Transverse colon (tissue), 4 donors: ENCODE measurements around the gene NXPH3. TPM values are rescaled to one million over a fixed set of nuclear protein-coding genes. Genes with fewer than 3 reads are reported as not detected.
"Not testable (repeated sequence)": the region's sequence is repeated elsewhere in the genome, so short reads cannot be mapped to it uniquely, and the experiment has no call there.

Experiments
- DNase-seq: peaks from one replicate; pipeline ENCODE4 v3.0.0-alpha.2; 2019
- H3K27ac ChIP-seq, 4 donors: fragments of 200-600 bp; sonication (generic); 2 replicates each; pipeline ENCODE4 v1.5.1; 2016 to 2018; ENCODE audit warnings: inconsistent platforms in 4 of 4
- H3K27me3 ChIP-seq: fragments of 200-600 bp; sonication (generic); 2 replicates; pipeline ENCODE4 v1.5.1; 2017; ENCODE audit warnings: inconsistent platforms
- H3K36me3 ChIP-seq, 4 donors: fragments of 200-600 bp; sonication (generic); 2 replicates each; pipeline ENCODE4 v1.5.1; 2017 to 2019; ENCODE audit warnings: inconsistent platforms in 4 of 4
- H3K4me1 ChIP-seq, 4 donors: fragments of 200-600 bp; sonication (generic); 2 replicates each; pipeline ENCODE4 v1.5.1; 2017 to 2020; ENCODE audit warnings: inconsistent platforms in 4 of 4
- H3K4me3 ChIP-seq, 4 donors: fragments of 200-600 bp; sonication (generic); 1 replicate in 1 of 4; 2 replicates in 3 of 4; pipeline versions ENCODE4 v1.5.1 to v1.6.1; 2017 to 2019; ENCODE audit warnings: inconsistent platforms in 4 of 4
- H3K9me3 ChIP-seq, 2 donors: fragments of 200-600 bp; sonication (generic); 2 replicates each; pipeline ENCODE4 v1.5.1; 2017 to 2019; ENCODE audit warnings: inconsistent platforms in 2 of 2
- EP300 ChIP-seq: sonication (generic); formaldehyde crosslinking; IDR thresholded peaks from one replicate; pipeline ENCODE4 v1.6.1; 2017; ENCODE audit warnings: antibody characterized with exemption, low read depth
- POLR2A ChIP-seq: fragments of 450-650 bp; IDR thresholded peaks from one replicate; pipeline ENCODE4 v1.6.1; 2016; ENCODE audit warnings: antibody characterized with exemption, mild to moderate bottlenecking, moderate library complexity
- POLR2AphosphoS5 ChIP-seq, 3 donors: sonication (generic); formaldehyde crosslinking; IDR thresholded peaks; one replicate each; pipeline ENCODE4 v1.6.1; 2016; ENCODE audit warnings: antibody characterized with exemption in 3 of 3
- WGBS, 2 donors: methylation state at CpG; one replicate each; pipeline ENCODE4 v1.1.5; 2018; ENCODE audit warnings: low coverage in 1 of 2; 5-methylcytosine and 5-hydroxymethylcytosine counted together
- in situ Hi-C, 4 donors: fragments of 200-750 bp; cut with MboI; loops; one replicate each; pipeline versions ENCODE4 v1.15.0 to v1.15.1; 2017; ENCODE audit warnings: low sequenced_read_pairs in 3 of 4, low pct_ligation_motif_present in 1 of 4, low pct_unique_long_range_greater_than_20kb in 1 of 4
- intact Hi-C: fragments of 100-400 bp; cut with DNase I; formaldehyde crosslinking; loops from one replicate; pipeline ENCODE4 v1.15.1; 2023; ENCODE audit warnings: low total_unique reads
- total RNA-seq, 4 donors: library from RNA; depleted of rRNA; stranded (reverse); fragments of >200 nt; gene quantifications; one replicate each; pipeline ENCODE4 v1.1.0, GENCODE V29; 2016
- TF ChIP-seq, protein P1 (sequence below), 5 experiments: fragments of 200-600 bp in 3 of 5; fragments of 450-650 bp in 2 of 5; sonication (generic) in 3 of 5; IDR thresholded peaks; 1 replicate in 2 of 5; 2 replicates in 3 of 5; pipeline ENCODE4 v1.5.1; 2016 to 2017; ENCODE audit warnings: antibody characterized with exemption in 5 of 5, inconsistent platforms in 3 of 5, mild to moderate bottlenecking in 2 of 5, moderate library complexity in 1 of 5

The NXPH3 gene
- total RNA-seq, 4 donors from 2014 or later, result 0.20 to 4.6 (median 2.6) TPM

DNA sequence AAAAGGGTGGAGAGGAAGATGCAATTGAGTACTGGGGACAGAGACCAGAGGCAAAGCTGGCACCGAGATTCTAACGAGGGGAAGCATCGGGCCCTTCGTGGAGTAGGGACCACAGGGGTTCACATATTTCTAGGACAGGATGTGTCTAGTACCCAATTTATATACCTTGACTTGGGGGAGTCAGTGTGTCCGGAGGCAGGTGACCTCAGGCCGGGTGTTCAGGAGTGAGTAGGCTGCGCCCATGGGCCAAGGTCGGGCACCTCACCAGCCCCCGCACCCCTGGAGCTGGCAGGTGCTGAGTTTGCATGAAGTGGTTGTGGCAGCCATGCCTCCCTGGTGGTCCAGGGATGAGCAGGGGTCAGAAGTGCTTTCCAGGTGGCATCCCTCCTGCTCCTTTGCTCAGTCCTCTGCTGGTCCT lies 8.6 kb upstream of the NXPH3 start:
- H3K27me3 ChIP-seq, result peaks cover 12% of the 10 kb centered on the region
- no peaks in the 10 kb centered on the region for H3K36me3 ChIP-seq
- no peaks in the 10 kb centered on the region for H3K9me3 ChIP-seq
- H3K4me3 ChIP-seq, result no peak overlapping the region
- H3K27ac ChIP-seq, result peak overlapping the region; percentile 62 to 83 (median 72)
- in situ Hi-C loops, result loop anchor here in 3 of 4 donors (10.0 to 25.0 kb wide), 5 partner anchors 218 to 420 kb away; partner anchors contain the start of genes DLX3 (in 1 of the 3), KAT7 (in 1 of the 3) and TAC4 (in 1 of the 3)
- no peak for DNase-seq
- peaks cover 10 to 42% (median 24%) of the 10 kb centered on the region in 4 donors for H3K4me1 ChIP-seq
- TF ChIP-seq POLR2A, result no peak
- no peak for TF ChIP-seq POLR2AphosphoS5 (IDR thresholded peaks at IDR 0.05)
- TF ChIP-seq, protein P1, sequence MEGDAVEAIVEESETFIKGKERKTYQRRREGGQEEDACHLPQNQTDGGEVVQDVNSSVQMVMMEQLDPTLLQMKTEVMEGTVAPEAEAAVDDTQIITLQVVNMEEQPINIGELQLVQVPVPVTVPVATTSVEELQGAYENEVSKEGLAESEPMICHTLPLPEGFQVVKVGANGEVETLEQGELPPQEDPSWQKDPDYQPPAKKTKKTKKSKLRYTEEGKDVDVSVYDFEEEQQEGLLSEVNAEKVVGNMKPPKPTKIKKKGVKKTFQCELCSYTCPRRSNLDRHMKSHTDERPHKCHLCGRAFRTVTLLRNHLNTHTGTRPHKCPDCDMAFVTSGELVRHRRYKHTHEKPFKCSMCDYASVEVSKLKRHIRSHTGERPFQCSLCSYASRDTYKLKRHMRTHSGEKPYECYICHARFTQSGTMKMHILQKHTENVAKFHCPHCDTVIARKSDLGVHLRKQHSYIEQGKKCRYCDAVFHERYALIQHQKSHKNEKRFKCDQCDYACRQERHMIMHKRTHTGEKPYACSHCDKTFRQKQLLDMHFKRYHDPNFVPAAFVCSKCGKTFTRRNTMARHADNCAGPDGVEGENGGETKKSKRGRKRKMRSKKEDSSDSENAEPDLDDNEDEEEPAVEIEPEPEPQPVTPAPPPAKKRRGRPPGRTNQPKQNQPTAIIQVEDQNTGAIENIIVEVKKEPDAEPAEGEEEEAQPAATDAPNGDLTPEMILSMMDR (IDR thresholded peaks at IDR 0.05), result no peak
- TF ChIP-seq EP300, result no peak
- intact Hi-C loops, result no loop called here
- 78% methylated on average over 9 of the region's 9 CpGs; no CpG with 5 or more reads in 1 of the 2 donors for WGBS, 2 donors

DNA sequence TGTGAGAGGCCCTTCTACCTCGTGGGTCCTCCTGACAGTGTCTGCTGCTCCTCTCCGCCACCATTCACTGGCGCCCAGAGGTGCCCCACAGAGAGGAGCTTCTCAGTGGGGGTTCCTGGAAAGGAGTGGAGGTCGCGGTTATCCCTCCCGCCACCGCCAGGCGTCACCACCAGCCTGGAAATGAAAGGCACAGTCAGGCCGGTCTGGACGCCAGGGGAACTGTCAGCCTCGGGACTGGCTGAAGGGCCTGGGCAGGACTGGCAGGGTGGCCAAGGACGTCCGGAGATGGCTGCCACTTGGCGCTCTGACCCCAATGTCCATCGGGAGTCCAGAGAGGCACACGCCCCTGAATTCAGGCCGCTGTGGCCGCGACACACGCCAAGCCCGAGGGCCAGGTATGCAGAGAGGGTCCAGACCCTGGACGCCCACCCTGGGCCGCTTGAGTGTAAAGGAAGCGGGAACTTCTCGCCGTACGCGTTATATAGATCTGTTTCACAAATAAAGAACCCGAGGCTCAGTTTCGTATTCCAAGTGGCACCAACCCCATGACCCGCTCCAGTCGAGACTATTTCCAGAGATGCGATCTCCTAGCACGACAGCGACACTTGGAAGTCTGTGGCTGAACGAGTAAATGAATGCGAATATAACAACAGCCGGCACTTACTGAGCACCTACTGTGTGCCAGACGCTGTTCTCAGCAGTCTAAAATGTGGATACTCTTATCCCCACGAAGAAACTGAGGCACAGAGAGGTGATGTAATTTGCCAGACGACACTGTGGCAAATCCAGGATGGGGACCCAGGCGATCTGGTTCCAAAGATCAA lies 7.6 kb upstream of the NXPH3 start:
- in situ Hi-C loops, result loop anchor here in 3 of 4 donors (10.0 to 25.0 kb wide), 5 partner anchors 217 to 419 kb away; partner anchors contain the start of genes DLX3 (in 1 of the 3), KAT7 (in 1 of the 3) and TAC4 (in 1 of the 3)
- intact Hi-C loops, result no loop called here
- H3K27me3 ChIP-seq, result peaks cover 12% of the 10 kb centered on the region
- peaks cover 10 to 42% (median 24%) of the 10 kb centered on the region in 4 donors for H3K4me1 ChIP-seq
- peak overlapping the region; percentile 62 to 83 (median 72) for H3K27ac ChIP-seq
- TF ChIP-seq, protein P1 (IDR thresholded peaks at IDR 0.05), result peak; percentile 92 to 99 (median 95)
- TF ChIP-seq POLR2A (no peak), POLR2AphosphoS5 (IDR thresholded peaks at IDR 0.05) (peak in 1 of 3 donors; percentile 37), EP300 (no peak)
- H3K9me3 ChIP-seq, result no peaks in the 10 kb centered on the region
- H3K36me3 ChIP-seq, result no peaks in the 10 kb centered on the region
- peak overlapping the region in 3 of 4 donors; percentile 22 to 53 (median 36) for H3K4me3 ChIP-seq
- WGBS, 2 donors, result 7 to 17% methylated on average over 6 to 30 of the region's 42 CpGs
- peak; percentile 90 for DNase-seq

DNA sequence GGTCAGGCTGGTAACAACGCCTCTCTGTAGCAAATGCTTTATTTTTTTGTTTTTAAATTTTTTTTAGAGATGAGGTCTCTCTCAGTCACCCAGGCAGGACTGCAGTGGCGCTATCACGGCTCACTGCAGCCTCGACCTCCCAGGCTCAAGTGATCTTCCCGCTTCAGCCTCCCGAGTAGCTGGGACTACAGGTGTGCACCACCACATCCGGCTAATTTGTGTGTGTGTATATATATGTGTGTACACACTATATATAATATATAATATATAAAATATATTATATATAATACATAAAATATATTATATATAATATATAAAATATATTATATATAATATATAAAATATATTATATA lies 7.0 kb upstream of the NXPH3 start:
- H3K9me3 ChIP-seq, DNase-seq, H3K36me3 ChIP-seq, H3K4me3 ChIP-seq, intact Hi-C loops: not testable (repeated sequence)
- WGBS, 2 donors, result 74 to 75% methylated on average over 6 to 7 of the region's 7 CpGs
- Histone ChIP-seq H3K27me3 (peaks cover 12% of the 10 kb centered on the region), H3K4me1 (peaks cover 10 to 42% (median 24%) of the 10 kb centered on the region in 4 donors), H3K27ac (peak overlapping the region in 2 of 4 donors; percentile 72 to 83)
- in situ Hi-C loops, result loop anchor here in 3 of 4 donors (10.0 to 25.0 kb wide), 5 partner anchors 216 to 419 kb away; partner anchors contain the start of genes DLX3 (in 1 of the 3), KAT7 (in 1 of the 3) and TAC4 (in 1 of the 3)

DNA sequence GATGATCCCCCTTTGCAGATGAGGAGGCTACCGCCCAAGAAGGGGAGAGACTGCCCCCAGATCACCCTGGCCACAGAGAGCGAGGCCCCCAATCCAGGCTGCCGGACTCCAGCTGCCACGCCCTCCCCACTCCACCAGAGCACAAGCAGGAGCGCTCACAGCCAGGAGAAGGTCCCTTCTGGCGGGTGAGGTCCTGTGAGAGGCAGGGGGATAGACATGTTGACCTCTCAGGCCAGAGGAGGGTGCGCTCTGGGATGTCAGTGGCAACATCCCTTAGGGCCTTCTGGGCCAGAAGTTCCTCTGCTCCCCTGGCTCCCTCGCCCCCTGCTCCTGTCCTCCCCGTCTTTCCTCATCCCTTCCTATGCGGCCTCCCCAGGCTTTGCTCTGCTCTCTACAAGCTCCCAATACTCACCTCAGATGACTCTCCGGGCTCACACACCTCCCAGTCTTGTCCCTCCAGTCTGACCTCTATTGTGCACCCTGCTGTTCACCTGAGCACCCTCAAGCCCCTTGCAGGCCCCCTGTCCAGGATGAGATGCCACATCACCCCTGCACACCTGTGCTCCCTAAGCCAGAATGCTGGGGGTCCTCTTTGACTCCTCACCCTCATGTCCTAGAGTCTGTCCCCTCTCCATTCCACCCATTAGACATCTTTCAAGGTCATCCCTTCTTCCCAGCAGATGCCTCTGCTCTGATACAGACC lies 5.0 kb upstream of the NXPH3 start:
- Histone ChIP-seq H3K27ac (peak overlapping the region; percentile 54 to 88 (median 79)), H3K36me3 (no peaks in the 10 kb centered on the region), H3K4me3 (no peak overlapping the region), H3K9me3 (no peaks in the 10 kb centered on the region), H3K27me3 (peaks cover 24% of the 10 kb centered on the region), H3K4me1 (peaks cover 12 to 45% (median 27%) of the 10 kb centered on the region in 4 donors)
- no peak for DNase-seq
- TF ChIP-seq EP300 (no peak), POLR2AphosphoS5 (IDR thresholded peaks at IDR 0.05) (no peak), POLR2A (no peak)
- TF ChIP-seq, protein P1 (IDR thresholded peaks at IDR 0.05), result no peak
- intact Hi-C loops, result loop anchor here (2.0 to 10.0 kb wide), 2 partner anchors 64 to 124 kb away; no protein-coding TSS in a partner anchor
- in situ Hi-C loops, result loop anchor here (5.0 to 25.0 kb wide), 7 partner anchors 124 to 417 kb away; partner anchors contain the start of gene DLX3 (in 1 of the 4)
- 61% methylated on average over 11 of the region's 11 CpGs; no CpG with 5 or more reads in 1 of the 2 donors for WGBS, 2 donors
